ENCODE measurements around the gene MUSK. TPM values are rescaled to one million over a fixed set of nuclear protein-coding genes. Genes with fewer than 3 reads are reported as not detected.
"Not testable (repeated sequence)": the region's sequence is repeated elsewhere in the genome, so short reads cannot be mapped to it uniquely, and the experiment has no call there.

Gene MUSK
- total RNA-seq, 2 donors from 2014 or later = not detected

DNA sequence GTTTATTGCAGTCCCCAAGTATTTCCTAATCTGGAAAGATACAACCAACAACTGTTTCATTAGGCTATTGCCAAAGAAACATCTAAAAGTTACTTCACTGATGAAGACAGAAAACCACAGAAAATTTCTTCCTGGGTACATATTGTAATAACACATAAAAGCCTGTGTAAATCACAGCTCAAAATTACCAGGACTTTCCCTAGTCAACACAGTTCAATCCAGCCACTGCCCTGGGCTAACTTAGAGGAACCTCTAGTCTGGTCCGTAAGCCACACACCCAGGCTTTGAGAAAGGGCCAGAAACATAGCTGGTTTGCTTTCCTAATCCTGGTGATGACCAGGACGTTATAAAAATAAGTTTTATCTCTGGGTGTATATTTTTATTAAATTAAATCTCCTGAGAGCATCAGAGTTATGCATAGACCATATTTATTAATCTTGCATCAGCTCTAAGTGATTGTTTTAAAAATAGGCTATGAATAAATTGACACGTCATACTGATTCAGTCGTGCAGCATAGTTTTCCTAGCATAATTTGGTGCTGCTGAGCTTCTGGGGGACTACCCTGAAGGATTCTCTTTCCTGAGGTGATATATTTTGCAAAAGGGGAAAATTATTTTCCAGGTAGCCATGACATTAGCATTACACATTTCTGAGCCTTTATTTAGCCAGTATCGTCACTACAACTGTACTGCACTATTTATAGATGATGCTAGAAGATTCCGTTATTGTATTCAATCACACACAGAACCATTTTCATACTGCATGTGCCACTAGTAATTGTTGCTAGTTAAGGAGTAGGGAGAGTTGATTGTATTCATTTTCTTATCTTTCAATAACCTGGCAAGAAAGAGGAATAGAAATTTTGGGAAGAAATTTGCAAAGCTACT lies 12.6 kb upstream of the MUSK start:
- Mint-ChIP-seq H3K27ac (no peak overlapping the region), H3K9me3 (peaks cover 2 to 3% of the 10 kb centered on the region in 2 donors), H3K4me3 (no peak overlapping the region), H3K36me3 (ENCODE audit: insufficient read depth in 2 of 2) (no peaks in the 10 kb centered on the region), H3K4me1 (ENCODE audit: low read depth) (no peaks in the 10 kb centered on the region), H3K27me3 (ENCODE audit: low read depth) (no peaks in the 10 kb centered on the region)
- DNase-seq = no peak
- ATAC-seq (replicated peaks in 1 of 2) = no peak

DNA sequence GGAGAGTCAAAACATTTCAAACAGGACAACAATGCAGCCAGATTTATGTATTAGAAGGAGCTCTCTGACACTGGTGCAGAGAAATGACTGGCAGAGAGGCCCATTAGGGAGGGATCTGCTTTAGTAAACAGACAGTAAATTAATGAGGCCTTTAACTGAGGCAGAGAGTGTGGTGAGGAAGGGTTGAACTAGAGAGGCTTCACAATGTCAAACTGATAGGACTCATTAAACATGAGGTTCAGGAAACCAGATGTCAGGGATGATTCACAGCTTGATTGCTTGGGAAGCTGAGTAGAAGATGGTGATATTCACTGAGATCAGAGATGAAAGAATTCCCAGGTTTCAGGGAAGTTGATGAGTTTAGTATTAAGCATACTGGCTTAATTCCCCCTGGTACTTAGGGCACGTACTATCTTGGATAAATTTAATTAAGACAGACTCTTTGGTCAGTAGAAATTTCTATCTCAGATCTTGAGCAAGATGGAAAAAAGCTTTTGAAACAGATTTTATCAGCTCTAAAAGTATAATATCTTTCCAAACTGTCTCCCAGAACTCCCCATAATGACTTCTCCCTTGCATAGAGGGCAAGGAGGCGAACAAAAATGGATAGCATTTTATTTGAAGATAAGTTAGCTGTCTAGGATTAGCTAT lies 8.6 kb upstream of the MUSK start:
- no peaks in the 10 kb centered on the region for H3K27me3 Mint-ChIP-seq (ENCODE audit: low read depth)
- H3K9me3 Mint-ChIP-seq = peaks cover 2 to 3% of the 10 kb centered on the region in 2 donors
- no peak for ATAC-seq (replicated peaks in 1 of 2)
- H3K4me3 Mint-ChIP-seq = no peak overlapping the region
- no peaks in the 10 kb centered on the region for H3K36me3 Mint-ChIP-seq (ENCODE audit: insufficient read depth in 2 of 2)
- H3K4me1 Mint-ChIP-seq (ENCODE audit: low read depth) = no peaks in the 10 kb centered on the region
- H3K27ac Mint-ChIP-seq = no peak overlapping the region
- DNase-seq = no peak

DNA sequence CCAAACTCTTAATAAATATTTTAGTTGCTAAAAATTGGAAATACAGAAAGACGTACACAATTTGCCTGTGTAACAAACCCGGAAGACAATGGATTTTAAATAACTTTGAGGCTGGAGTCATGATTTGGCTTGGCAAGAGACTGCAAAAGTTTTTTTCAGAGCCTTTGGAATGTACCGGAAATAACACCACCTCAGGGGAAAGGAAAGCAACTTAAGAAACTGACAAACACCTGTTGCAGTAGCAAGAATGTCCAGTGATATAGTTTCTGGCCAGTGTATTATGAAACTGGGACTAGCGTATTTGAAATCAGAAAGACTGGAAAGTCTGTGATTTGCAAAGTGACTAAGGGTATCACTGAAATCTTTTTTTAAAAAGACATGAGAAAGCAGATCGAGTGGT lies 842 bp downstream of the MUSK start:
- ATAC-seq (replicated peaks in 1 of 2) = no peak

DNA sequence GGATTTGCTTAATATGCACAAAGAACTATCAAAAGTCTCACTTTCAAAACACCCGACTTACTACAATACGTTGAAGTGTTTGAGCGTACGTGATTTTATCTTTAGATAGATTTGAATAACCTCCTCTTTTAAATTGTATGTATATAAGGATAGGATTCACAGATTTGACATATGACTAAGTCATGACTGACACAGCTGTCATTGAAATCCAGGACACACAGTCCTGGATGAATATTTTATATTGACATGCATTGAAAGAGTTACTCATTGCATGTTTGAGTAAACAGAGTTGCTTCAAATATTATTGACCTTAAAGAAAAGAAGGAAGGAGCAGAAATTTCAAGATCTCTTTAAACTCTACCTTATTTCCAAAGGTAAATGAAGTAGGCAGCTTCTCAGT lies 3.3 kb downstream of the MUSK start:
- H3K36me3 Mint-ChIP-seq (ENCODE audit: insufficient read depth in 2 of 2) = no peaks in the 10 kb centered on the region
- H3K9me3 Mint-ChIP-seq = peaks cover 2 to 7% of the 10 kb centered on the region in 2 donors
- no peak for ATAC-seq (replicated peaks in 1 of 2)
- H3K27ac Mint-ChIP-seq = no peak overlapping the region
- H3K27me3 Mint-ChIP-seq (ENCODE audit: low read depth) = no peaks in the 10 kb centered on the region
- no peaks in the 10 kb centered on the region for H3K4me1 Mint-ChIP-seq (ENCODE audit: low read depth)
- H3K4me3 Mint-ChIP-seq = no peak overlapping the region
- DNase-seq = no peak

More for the DNA sequence above, 842 bp downstream of the MUSK start:
- no peaks in the 10 kb centered on the region for H3K36me3 Mint-ChIP-seq (ENCODE audit: insufficient read depth in 2 of 2)
- H3K27me3 Mint-ChIP-seq (ENCODE audit: low read depth) = no peaks in the 10 kb centered on the region
- no peak overlapping the region for H3K27ac Mint-ChIP-seq
- H3K4me1 Mint-ChIP-seq (ENCODE audit: low read depth) = no peaks in the 10 kb centered on the region
- H3K9me3 Mint-ChIP-seq = peaks cover 0 to 5% of the 10 kb centered on the region in 2 donors
- H3K4me3 Mint-ChIP-seq = no peak overlapping the region
- no peak for DNase-seq

DNA sequence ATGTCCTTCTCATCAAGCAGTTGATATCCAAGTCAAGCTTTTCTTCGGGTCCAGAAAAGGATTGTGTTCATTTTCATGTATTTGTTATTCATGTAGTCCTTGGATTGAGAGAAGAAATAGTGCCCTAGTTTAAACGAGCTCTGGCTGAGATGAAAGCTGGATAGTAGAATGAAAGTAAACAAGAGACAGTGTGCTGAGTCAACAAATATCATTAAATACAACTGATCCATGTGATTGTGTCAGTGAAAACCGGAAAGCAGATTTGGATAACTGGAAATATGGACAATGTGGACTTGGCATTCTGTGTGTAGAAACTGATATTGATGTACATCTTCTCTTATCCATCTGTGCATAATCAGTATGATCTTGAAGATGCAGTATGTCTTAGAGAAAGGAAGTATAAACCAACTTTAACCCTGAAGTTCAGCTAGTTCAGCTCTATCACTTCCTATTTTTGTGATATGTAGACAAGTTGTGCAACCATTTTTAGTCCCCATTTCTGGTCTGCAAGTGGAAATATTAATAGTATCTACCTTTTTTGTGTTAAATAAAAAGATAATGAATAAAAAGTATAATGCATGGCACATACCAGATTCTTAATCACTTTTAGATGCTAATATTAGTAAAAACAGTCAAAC lies 4.4 kb downstream of the MUSK start:
- peaks cover 2 to 10% of the 10 kb centered on the region in 2 donors for H3K9me3 Mint-ChIP-seq
- no peaks in the 10 kb centered on the region for H3K27me3 Mint-ChIP-seq (ENCODE audit: low read depth)
- DNase-seq = no peak
- no peaks in the 10 kb centered on the region for H3K36me3 Mint-ChIP-seq (ENCODE audit: insufficient read depth in 2 of 2)
- no peaks in the 10 kb centered on the region for H3K4me1 Mint-ChIP-seq (ENCODE audit: low read depth)
- ATAC-seq (replicated peaks in 1 of 2) = no peak
- no peak overlapping the region for H3K27ac Mint-ChIP-seq
- H3K4me3 Mint-ChIP-seq = no peak overlapping the region

DNA sequence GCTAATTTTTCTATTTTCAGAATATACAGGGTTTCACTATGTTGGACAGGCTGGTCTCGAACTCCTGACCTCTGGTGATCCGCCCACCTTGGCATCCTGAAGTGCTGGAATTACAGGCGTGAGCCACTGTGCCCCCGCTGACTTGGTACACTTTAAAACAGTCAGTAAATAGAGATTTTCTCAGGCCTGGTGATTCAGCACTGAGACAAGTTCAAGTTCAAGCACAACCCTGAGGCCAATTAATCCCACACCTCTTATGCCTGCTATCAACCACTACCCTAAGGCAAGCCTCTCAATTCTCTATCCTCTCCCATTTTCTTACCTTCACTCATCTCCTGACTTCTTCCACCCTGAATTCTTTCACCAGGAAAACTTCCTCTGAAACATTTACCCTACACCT lies 18.9 kb downstream of the MUSK start:
- no peaks in the 10 kb centered on the region for H3K27me3 Mint-ChIP-seq (ENCODE audit: low read depth)
- peak in 1 of 2 donors; percentile 22 for ATAC-seq (replicated peaks in 1 of 2)
- H3K4me1 Mint-ChIP-seq (ENCODE audit: low read depth) = no peaks in the 10 kb centered on the region
- no peaks in the 10 kb centered on the region for H3K9me3 Mint-ChIP-seq
- no peaks in the 10 kb centered on the region for H3K36me3 Mint-ChIP-seq (ENCODE audit: insufficient read depth in 2 of 2)
- no peak overlapping the region for H3K27ac Mint-ChIP-seq
- no peak for DNase-seq
- H3K4me3 Mint-ChIP-seq = no peak overlapping the region

DNA sequence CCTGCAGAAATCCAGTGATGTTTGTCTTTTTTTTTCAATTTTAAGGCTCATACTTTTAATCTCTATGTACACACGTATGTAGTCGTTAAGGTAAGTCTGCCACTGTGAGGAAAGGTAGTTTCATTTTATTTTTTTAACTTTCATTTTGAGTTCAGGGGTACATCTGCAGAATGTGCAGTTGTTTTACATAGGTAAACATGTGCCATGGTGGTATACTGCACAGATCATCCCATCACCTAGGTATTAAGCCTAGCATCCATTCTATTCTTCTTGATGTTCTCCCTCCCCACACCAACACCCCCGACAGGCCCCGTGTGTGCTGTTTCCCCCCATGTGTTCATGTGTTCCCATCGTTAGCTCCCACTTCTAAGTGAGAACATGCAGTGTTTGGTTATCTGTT lies 19.7 kb downstream of the MUSK start:
- no peaks in the 10 kb centered on the region for H3K4me1 Mint-ChIP-seq (ENCODE audit: low read depth)
- ATAC-seq (replicated peaks in 1 of 2) (peak in 1 of 2 donors; percentile 51), DNase-seq (no peak)
- no peaks in the 10 kb centered on the region for H3K27me3 Mint-ChIP-seq (ENCODE audit: low read depth)
- H3K36me3 Mint-ChIP-seq (ENCODE audit: insufficient read depth in 2 of 2) = no peaks in the 10 kb centered on the region
- no peak overlapping the region for H3K4me3 Mint-ChIP-seq
- H3K27ac Mint-ChIP-seq = no peak overlapping the region
- H3K9me3 Mint-ChIP-seq = no peaks in the 10 kb centered on the region

DNA sequence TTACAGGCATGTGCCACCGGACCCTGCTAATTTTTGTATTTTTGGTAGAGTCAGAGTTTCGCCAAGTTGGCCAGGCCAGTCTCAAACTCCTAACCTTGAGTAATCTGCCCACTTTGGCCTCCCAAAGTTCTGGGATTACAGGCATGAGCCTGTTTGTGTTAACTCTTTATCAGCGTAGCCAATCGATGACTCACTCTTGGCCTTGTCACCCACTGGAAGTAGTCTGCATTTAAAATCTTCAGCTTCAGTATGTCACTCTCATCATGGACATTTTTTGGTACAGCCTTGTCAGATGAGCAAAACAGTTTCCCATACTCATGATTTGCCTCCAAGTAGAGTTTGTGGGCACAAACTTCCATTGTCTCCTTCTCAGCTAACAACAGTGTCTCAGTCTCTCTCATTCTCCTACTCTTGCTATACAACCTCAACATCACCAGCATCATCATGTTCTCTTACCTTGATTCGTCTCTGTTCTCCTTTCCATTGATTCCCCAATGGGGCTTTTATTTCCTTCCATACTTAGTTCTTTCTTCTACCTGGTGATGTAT lies 22.5 kb downstream of the MUSK start:
- Mint-ChIP-seq H3K36me3 (ENCODE audit: insufficient read depth in 2 of 2) (no peaks in the 10 kb centered on the region), H3K27me3 (ENCODE audit: low read depth) (no peaks in the 10 kb centered on the region), H3K4me1 (ENCODE audit: low read depth) (no peaks in the 10 kb centered on the region), H3K27ac (no peak overlapping the region), H3K9me3 (peaks cover 0 to 1% of the 10 kb centered on the region in 2 donors), H3K4me3 (no peak overlapping the region)
- no peak for DNase-seq
- ATAC-seq (replicated peaks in 1 of 2) = peak in 1 of 2 donors; percentile 63

DNA sequence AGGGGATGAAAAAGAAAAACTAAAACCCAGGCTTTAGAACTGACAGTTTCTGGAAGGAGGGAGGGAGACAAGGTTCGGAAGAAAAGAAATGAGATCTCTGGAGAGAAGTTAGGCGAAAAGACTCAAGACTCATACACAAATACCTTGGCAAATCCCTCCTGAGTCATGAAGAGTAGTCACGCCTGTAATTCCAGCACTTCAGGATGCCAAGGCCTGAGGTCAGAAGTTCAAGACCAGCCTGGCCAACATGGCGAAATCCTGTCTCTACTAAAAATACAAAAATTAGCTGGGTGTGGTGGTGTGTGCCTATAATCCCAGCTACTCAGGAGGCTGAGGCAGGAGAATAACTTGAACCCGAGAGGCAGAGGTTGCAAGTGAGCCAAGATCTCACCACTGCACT lies 27.3 kb downstream of the MUSK start:
- DNase-seq; H3K4me3 Mint-ChIP-seq; H3K4me1 Mint-ChIP-seq (ENCODE audit: low read depth); ATAC-seq (replicated peaks in 1 of 2); H3K27ac Mint-ChIP-seq; H3K27me3 Mint-ChIP-seq (ENCODE audit: low read depth); H3K36me3 Mint-ChIP-seq (ENCODE audit: insufficient read depth in 2 of 2); H3K9me3 Mint-ChIP-seq: not testable (repeated sequence)

DNA sequence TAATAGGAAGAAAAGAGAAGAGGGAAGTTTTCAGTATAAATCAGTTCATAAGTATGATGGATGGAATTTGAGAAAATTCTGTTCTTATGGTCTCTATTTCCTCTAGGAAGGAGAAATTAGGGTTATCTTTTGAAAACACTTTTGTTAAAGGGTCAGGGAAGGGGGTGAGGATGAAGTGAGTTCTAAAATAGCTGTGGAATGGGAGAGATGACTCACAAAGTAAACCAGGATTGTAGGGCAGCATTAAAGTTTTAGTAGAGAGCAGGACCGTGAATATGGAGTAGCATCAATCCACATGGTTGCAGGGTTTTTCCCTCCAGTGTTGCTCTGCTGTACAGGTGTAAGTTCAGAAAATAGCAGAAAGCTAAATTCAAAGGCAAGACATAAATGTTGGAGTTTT lies 32.4 kb downstream of the MUSK start:
- Mint-ChIP-seq H3K4me3 (no peak overlapping the region), H3K27me3 (ENCODE audit: low read depth) (no peaks in the 10 kb centered on the region), H3K27ac (no peak overlapping the region), H3K36me3 (ENCODE audit: insufficient read depth in 2 of 2) (no peaks in the 10 kb centered on the region), H3K9me3 (no peaks in the 10 kb centered on the region), H3K4me1 (ENCODE audit: low read depth) (no peaks in the 10 kb centered on the region)
- DNase-seq (no peak), ATAC-seq (replicated peaks in 1 of 2) (no peak)

DNA sequence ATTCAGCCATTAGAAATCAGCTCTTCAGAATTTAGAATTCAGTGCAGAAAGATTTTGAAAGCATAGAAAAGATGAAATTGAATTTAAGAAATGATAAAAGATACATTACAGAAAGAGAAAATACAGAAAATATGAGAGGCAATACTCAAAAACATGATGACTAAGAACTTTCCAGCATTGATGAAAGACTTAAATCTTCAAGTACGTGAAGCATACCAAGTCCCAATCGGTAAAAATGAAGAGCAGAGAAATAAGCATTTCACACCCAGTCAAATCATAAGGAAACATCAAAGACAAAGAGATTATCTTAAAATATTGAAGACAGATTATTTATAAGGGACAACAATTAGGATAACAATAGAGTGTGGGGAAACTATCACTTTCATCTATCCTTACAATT lies 35.1 kb downstream of the MUSK start:
- no peak overlapping the region for H3K4me3 Mint-ChIP-seq
- no peaks in the 10 kb centered on the region for H3K36me3 Mint-ChIP-seq (ENCODE audit: insufficient read depth in 2 of 2)
- no peaks in the 10 kb centered on the region for H3K4me1 Mint-ChIP-seq (ENCODE audit: low read depth)

DNA sequence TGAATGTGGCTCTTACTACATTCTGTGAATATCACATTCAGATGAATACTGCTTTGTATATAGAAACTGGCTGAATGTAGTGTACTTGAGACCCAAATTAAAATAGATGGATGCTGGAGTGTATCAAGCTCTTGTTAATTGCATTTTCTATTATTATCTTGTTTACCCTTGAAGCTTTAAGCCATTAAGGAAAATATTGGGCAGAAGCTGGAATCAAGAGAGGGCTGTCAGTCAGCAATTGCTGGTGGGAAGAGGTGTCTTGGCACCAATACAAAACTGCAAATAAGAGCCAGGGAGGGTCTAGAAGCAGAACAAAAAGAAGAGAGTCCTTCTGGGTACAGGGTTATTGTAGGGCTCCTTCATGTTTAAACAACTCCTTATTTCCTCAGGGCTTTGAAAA lies 38.8 kb downstream of the MUSK start:
- Mint-ChIP-seq H3K27me3 (ENCODE audit: low read depth) (no peaks in the 10 kb centered on the region), H3K4me3 (no peak overlapping the region), H3K4me1 (ENCODE audit: low read depth) (no peaks in the 10 kb centered on the region), H3K36me3 (ENCODE audit: insufficient read depth in 2 of 2) (no peaks in the 10 kb centered on the region), H3K9me3 (no peaks in the 10 kb centered on the region), H3K27ac (no peak overlapping the region)
- DNase-seq (no peak), ATAC-seq (replicated peaks in 1 of 2) (no peak)

More for the DNA sequence above, 35.1 kb downstream of the MUSK start:
- ATAC-seq (replicated peaks in 1 of 2) = no peak
- no peak for DNase-seq
- H3K27ac Mint-ChIP-seq = no peak overlapping the region
- no peaks in the 10 kb centered on the region for H3K27me3 Mint-ChIP-seq (ENCODE audit: low read depth)
- H3K9me3 Mint-ChIP-seq = no peaks in the 10 kb centered on the region

DNA sequence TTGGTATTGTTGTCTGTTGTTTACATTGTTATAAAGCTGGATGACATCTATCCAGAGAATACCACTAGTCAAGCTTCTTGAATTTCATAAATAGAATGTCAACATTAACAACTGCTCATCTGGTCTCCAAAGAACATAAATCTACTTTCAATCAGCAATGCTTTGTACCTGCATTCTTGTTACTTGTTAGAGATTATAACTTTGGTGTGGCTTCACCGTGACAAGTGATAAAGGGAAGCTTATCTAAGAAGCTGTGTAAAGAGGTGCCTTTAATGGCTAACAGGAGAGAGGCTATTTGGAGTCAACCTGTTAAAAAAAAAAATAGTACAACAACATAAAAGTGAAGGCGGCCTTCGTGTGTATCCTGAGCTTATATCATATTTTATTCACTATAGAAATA lies 41.8 kb downstream of the MUSK start:
- H3K36me3 Mint-ChIP-seq (ENCODE audit: insufficient read depth in 2 of 2) = no peaks in the 10 kb centered on the region
- no peak for ATAC-seq (replicated peaks in 1 of 2)
- no peak overlapping the region for H3K4me3 Mint-ChIP-seq
- H3K27me3 Mint-ChIP-seq (ENCODE audit: low read depth) = no peaks in the 10 kb centered on the region
- no peak for DNase-seq
- no peaks in the 10 kb centered on the region for H3K4me1 Mint-ChIP-seq (ENCODE audit: low read depth)
- H3K27ac Mint-ChIP-seq = no peak overlapping the region
- no peaks in the 10 kb centered on the region for H3K9me3 Mint-ChIP-seq
